SK-N-MC (cell line): ENCODE data around the gene AGRP.

Source experiments
- DNase-seq: peaks from one replicate; pipeline ENCODE4 v3.0.0-alpha.2; 2011; ENCODE audit warnings: low read depth, low spot score
- H3K27ac ChIP-seq: fragments of 200-600 bp; sonication (generic); 2 replicates; pipeline ENCODE4 v1.5.1; 2016; ENCODE audit warnings: mixed run types
- H3K36me3 ChIP-seq: fragments of 200-600 bp; sonication (generic); 2 replicates; pipeline ENCODE4 v1.6.1; 2017; ENCODE audit warnings: antibody characterized with exemption, low read length, mixed read lengths; ENCODE audit not compliant: insufficient read depth
- H3K4me3 ChIP-seq: fragments of 200-600 bp; sonication (generic); 2 replicates; pipeline ENCODE4 v1.5.1; 2016
- H3K9ac ChIP-seq: fragments of 200-600 bp; sonication (generic); 2 replicates; pipeline ENCODE4 v1.8.0; 2017; ENCODE audit warnings: mixed run types, mixed read lengths; ENCODE audit not compliant: insufficient read length
- H3K9me3 ChIP-seq: fragments of 200-600 bp; sonication (generic); 2 replicates; pipeline ENCODE4 v1.6.1; 2017; ENCODE audit warnings: low read depth, mild to moderate bottlenecking, antibody characterized with exemption, low read length, moderate library complexity, mixed read lengths
- EZH2 ChIP-seq: fragments of 200-600 bp; sonication (generic); IDR thresholded peaks from one replicate; pipeline ENCODE4 v1.6.1; 2017; ENCODE audit warnings: antibody characterized with exemption
- FOXP2 ChIP-seq: optimal IDR thresholded peaks from 2 replicates; pipeline ENCODE3; 2011; ENCODE audit warnings: mild to moderate bottlenecking, moderate library complexity; ENCODE audit not compliant: insufficient read depth; ENCODE audit errors: extremely low read length, control extremely low read depth
- POLR2AphosphoS5 ChIP-seq: IDR thresholded peaks from 2 replicates; pipeline ENCODE4 v1.6.1; 2012; ENCODE audit warnings: mild to moderate bottlenecking, low read depth, low read length, borderline replicate concordance

AGRP gene

GRCh38 chr16:67459861-67460150 lies 23.5 kb downstream of the AGRP start:
- Histone ChIP-seq H3K9ac (no peak overlapping the region), H3K27ac (no peak overlapping the region), H3K36me3 (no peaks in the 10 kb centered on the region), H3K9me3 (no peaks in the 10 kb centered on the region), H3K4me3 (no peak overlapping the region)
- no peak for TF ChIP-seq POLR2AphosphoS5
- no peak for TF ChIP-seq EZH2
- no peak for TF ChIP-seq FOXP2
- no peak for DNase-seq

DNA sequence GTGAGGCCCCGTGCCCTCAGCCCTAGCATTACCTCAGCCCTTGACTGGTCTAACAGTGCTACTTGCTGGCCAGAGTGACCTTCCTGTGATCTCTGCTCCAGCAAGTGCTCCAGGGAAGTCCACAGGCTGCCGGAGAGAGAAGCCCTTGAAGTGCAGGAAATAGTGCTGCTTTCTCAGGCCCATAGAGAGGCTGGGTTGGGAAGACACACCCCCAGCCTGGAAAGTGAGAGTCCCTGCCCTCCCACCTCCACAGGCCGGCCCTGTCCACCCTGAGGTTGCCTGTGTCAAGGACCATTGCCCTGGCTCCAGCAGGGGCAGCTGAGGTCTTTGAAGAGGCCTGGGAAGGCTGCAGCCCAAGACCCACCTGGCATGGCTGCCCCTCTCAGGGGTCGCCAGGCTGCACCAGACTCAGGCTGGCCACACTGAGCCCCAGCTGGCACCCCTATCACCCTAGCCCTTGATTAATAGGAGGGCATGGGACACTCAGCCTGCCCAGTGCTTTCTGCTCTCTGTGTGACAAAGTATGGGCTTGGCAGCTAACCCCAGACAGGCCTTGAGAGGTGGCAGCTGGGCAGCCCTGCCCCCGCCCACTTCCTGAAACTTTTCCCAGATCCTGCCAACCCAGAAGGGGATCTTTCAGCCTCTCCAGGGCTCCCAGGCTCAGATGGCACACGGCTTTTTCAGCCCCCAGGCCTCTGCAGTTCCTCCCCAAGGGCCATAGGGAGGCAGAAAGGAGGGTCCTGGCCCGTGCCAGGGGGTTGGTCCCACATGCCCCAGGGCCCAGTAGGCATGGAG lies 24.1 kb downstream of the AGRP start:
- Histone ChIP-seq H3K9me3 (no peaks in the 10 kb centered on the region), H3K36me3 (no peaks in the 10 kb centered on the region), H3K9ac (no peak overlapping the region), H3K27ac (no peak overlapping the region), H3K4me3 (no peak overlapping the region)
- no peak for TF ChIP-seq FOXP2
- TF ChIP-seq POLR2AphosphoS5: no peak
- TF ChIP-seq EZH2: no peak
- DNase-seq: no peak

- no peak for DNase-seq
- Histone ChIP-seq H3K27ac (no peak overlapping the region; the same call in 1 of the 2 replicates), H3K36me3 (no peaks in the 10 kb centered on the region), H3K9ac (no peak overlapping the region), H3K4me3 (no peak overlapping the region), H3K9me3 (no peaks in the 10 kb centered on the region)
- TF ChIP-seq EZH2: no peak
- TF ChIP-seq POLR2AphosphoS5: no peak
- no peak for TF ChIP-seq FOXP2
Observed at GRCh38 chr16:67458121-67458641, 25.2 kb downstream of the AGRP start.

DNA sequence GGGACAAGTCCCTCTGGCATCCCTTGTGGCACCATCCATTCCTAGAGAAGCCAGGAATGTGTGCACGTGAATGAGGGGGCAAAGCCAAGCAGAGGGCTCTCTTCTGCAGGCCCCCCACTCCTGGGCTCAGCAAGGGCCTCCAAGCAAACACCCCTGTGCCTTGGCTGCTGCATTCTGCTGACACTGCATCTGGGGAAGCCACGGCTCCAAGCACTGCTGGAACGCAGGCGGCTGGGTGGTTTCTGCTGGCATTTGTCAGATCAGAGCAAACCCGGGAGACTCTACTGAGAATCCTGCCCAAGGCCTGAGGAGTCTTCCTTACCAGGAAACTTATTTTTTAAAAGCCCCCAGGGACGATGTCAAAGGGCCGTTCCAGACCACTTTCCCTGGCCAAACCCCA lies 25.7 kb downstream of the AGRP start:
- Histone ChIP-seq H3K9me3 (no peaks in the 10 kb centered on the region), H3K36me3 (no peaks in the 10 kb centered on the region), H3K4me3 (no peak overlapping the region), H3K9ac (no peak overlapping the region), H3K27ac (no peak overlapping the region; the same call in 1 of the 2 replicates)
- DNase-seq: no peak
- TF ChIP-seq FOXP2: no peak
- no peak for TF ChIP-seq POLR2AphosphoS5
- TF ChIP-seq EZH2: no peak

- DNase-seq: no peak
Observed at GRCh38 chr16:67456391-67457081, 26.8 kb downstream of the AGRP start.

DNA sequence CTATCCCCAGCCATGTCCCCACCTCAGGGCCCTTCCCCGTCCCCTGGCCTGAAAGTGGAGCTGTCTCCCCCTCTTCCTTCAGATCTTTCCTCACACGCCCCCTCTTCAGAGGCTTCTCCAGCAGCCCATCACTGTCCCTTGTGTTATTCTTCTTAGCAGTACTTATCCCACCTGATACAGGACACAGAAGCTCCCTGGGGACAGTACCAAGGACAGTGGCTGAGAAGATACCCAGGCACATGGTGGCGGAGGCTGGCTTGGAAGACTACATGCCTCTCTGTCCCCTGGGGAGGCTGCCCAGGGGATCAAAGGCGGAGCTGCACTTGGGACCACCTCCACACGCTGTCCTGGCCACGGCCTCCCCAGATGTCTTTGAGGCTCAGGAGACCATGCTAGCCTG lies 28.5 kb downstream of the AGRP start:
- H3K27ac ChIP-seq: no peak overlapping the region
- no peak for DNase-seq

More at GRCh38 chr16:67456391-67457081, 26.8 kb downstream of the AGRP start:
- no peak overlapping the region for H3K9ac ChIP-seq
- no peak overlapping the region for H3K4me3 ChIP-seq
- no peak overlapping the region for H3K27ac ChIP-seq
- H3K9me3 ChIP-seq: no peaks in the 10 kb centered on the region
- no peak for TF ChIP-seq POLR2AphosphoS5
- TF ChIP-seq EZH2: no peak
- TF ChIP-seq FOXP2: no peak
- no peaks in the 10 kb centered on the region for H3K36me3 ChIP-seq

GRCh38 chr16:67454104-67454503 lies 29.2 kb downstream of the AGRP start:
- Histone ChIP-seq H3K36me3 (no peaks in the 10 kb centered on the region), H3K9me3 (no peaks in the 10 kb centered on the region), H3K27ac (no peak overlapping the region), H3K4me3 (no peak overlapping the region), H3K9ac (no peak overlapping the region)
- no peak for DNase-seq
- TF ChIP-seq POLR2AphosphoS5 (no peak), FOXP2 (no peak), EZH2 (no peak)

More for the DNA sequence above, 28.5 kb downstream of the AGRP start:
- Histone ChIP-seq H3K9ac (no peak overlapping the region), H3K36me3 (no peaks in the 10 kb centered on the region), H3K4me3 (no peak overlapping the region), H3K9me3 (no peaks in the 10 kb centered on the region)
- TF ChIP-seq POLR2AphosphoS5 (no peak), FOXP2 (no peak)

- Histone ChIP-seq H3K4me3 (no peak overlapping the region), H3K9ac (no peak overlapping the region), H3K36me3 (no peaks in the 10 kb centered on the region), H3K27ac (no peak overlapping the region), H3K9me3 (no peaks in the 10 kb centered on the region)
- TF ChIP-seq POLR2AphosphoS5: no peak
- TF ChIP-seq EZH2: no peak
- no peak for TF ChIP-seq FOXP2
- DNase-seq: no peak
Observed at GRCh38 chr16:67451704-67452435, 31.5 kb downstream of the AGRP start.
